ENCODE results near the gene CAPN9. TPM values are rescaled to one million over a fixed set of nuclear protein-coding genes. Genes with fewer than 3 reads are reported as not detected.

CAPN9 gene
- total RNA-seq, 1 donor from 2014 or later = 0.14 TPM

DNA sequence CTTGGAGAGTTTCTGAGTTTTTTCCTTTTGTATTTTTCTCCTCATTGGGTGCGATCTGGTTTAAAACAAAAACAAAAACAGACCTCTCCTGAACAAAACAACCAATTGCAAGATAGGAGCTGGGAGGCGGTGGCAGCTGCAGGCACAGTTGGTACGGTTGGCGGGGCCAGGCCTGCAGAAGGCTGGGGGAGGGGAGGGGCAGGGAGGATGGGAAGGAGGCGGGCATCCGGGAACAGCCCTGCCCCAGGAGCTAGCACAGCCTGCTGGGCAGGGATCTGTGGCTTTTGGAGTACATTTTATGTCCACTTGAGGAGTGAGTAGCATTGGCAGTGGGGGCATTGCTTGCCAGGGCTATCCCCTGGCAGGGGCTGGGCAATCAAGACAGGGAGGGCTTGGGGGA lies 5.2 kb downstream of the CAPN9 start:
- TF ChIP-seq, protein P1, sequence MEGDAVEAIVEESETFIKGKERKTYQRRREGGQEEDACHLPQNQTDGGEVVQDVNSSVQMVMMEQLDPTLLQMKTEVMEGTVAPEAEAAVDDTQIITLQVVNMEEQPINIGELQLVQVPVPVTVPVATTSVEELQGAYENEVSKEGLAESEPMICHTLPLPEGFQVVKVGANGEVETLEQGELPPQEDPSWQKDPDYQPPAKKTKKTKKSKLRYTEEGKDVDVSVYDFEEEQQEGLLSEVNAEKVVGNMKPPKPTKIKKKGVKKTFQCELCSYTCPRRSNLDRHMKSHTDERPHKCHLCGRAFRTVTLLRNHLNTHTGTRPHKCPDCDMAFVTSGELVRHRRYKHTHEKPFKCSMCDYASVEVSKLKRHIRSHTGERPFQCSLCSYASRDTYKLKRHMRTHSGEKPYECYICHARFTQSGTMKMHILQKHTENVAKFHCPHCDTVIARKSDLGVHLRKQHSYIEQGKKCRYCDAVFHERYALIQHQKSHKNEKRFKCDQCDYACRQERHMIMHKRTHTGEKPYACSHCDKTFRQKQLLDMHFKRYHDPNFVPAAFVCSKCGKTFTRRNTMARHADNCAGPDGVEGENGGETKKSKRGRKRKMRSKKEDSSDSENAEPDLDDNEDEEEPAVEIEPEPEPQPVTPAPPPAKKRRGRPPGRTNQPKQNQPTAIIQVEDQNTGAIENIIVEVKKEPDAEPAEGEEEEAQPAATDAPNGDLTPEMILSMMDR (IDR thresholded peaks at IDR 0.05; ENCODE audit: borderline replicate concordance) = no peak
- intact Hi-C loops (cut with micrococcal nuclease) = no loop called here
- Histone ChIP-seq H3K4me3 (no peak overlapping the region), H3K9me3 (replicated peaks) (no peaks in the 10 kb centered on the region), H3K36me3 (no peaks in the 10 kb centered on the region), H3K27ac (replicated peaks) (peak overlapping the region; percentile 72), H3K27me3 (ENCODE audit: low read depth) (no peaks in the 10 kb centered on the region), H3K4me1 (peaks cover 34% of the 10 kb centered on the region)
- no peak for DNase-seq

DNA sequence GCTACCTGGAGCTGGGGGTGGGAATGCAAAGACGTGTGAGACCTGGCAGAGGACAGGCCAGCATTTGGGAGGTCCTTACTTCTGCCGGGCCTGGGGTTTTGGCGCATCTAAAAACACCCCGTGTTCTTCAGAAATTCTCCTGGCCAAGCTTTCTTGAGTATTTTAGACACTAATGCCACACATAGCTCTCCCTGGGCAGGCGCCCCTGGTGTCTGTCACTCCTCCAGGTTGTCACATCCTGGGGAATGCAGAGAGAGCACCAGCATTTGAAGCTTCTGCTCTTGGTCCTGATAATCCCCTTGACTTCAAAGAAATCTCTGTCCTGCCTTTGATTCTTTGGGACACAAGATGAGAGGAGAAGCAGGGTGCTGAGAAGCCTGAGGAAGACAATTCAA lies 6.0 kb downstream of the CAPN9 start:
- no peaks in the 10 kb centered on the region for H3K9me3 ChIP-seq (replicated peaks)
- no peak for DNase-seq
- TF ChIP-seq, protein P1 (IDR thresholded peaks at IDR 0.05; ENCODE audit: borderline replicate concordance) = no peak
- peaks cover 31% of the 10 kb centered on the region for H3K4me1 ChIP-seq
- intact Hi-C loops (cut with micrococcal nuclease) = no loop called here
- H3K27me3 ChIP-seq (ENCODE audit: low read depth) = no peaks in the 10 kb centered on the region
- H3K4me3 ChIP-seq = peak overlapping the region; percentile 43
- peak overlapping the region; percentile 72 for H3K27ac ChIP-seq (replicated peaks)
- H3K36me3 ChIP-seq = no peaks in the 10 kb centered on the region

DNA sequence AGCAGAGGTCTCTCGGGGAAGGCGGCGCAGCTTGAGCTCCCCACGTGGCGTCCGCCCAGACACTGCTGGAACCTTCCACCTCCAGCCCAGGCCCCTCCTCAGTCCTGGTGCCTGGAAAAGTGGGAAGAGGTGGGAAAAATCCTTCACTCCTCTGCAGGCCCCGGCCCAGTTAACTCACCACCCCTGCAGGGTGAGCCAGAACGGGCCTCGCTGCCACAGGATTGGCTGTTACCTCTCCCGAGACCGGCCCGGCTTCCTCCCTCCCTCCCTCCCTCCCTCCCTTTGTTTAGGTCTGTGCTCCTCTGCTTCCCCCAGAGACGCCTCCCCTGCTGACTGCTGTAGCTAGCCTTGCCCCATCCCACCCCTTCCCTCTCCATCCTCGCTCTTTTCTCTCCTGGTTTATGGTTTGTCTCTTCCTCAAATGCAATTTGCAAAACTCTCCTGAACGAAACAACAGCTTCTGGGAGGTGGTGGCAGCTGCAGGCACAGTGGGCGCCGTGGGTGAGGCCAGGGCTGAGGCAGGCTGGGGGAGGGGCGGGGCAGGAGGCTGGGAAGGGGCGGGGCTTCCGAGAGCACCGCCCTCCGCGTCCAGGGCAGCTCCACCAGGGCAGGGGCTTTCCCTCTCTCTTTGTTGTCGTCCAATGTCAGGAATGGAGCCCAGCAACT lies 6.5 kb downstream of the CAPN9 start:
- TF ChIP-seq, protein P1 (IDR thresholded peaks at IDR 0.05; ENCODE audit: borderline replicate concordance) = no peak
- Histone ChIP-seq H3K9me3 (replicated peaks) (no peaks in the 10 kb centered on the region), H3K27ac (replicated peaks) (peak overlapping the region; percentile 72), H3K27me3 (ENCODE audit: low read depth) (no peaks in the 10 kb centered on the region), H3K4me3 (peak overlapping the region; percentile 43), H3K36me3 (no peaks in the 10 kb centered on the region), H3K4me1 (peaks cover 30% of the 10 kb centered on the region)
- peak; percentile 41 for DNase-seq
- intact Hi-C loops (cut with micrococcal nuclease) = no loop called here

DNA sequence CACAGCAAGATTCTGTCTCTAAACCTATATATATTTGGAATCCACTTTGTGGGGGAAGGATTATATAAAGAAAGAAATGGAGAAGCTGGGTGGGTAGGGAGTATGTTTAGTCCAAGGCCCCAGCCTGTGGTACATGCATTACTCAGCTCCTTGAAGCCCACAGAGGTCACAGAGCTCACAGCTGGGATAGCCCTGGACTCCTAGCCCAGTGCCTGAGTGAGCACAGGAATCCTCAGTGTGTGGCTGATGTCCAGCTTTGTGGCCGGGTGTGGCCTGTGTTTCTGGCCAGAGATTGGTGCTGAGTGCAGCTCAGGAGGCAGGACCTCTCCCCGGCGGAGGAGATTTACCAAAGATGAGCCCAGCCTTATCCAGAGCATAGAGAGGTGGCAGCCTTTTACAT lies 7.6 kb downstream of the CAPN9 start:
- TF ChIP-seq, protein P1 (IDR thresholded peaks at IDR 0.05; ENCODE audit: borderline replicate concordance) = no peak
- intact Hi-C loops (cut with micrococcal nuclease) = no loop called here
- Histone ChIP-seq H3K27ac (replicated peaks) (peak overlapping the region; percentile 72), H3K9me3 (replicated peaks) (no peaks in the 10 kb centered on the region), H3K4me3 (no peak overlapping the region), H3K36me3 (no peaks in the 10 kb centered on the region), H3K4me1 (peaks cover 30% of the 10 kb centered on the region), H3K27me3 (ENCODE audit: low read depth) (no peaks in the 10 kb centered on the region)
- peak; percentile 57 for DNase-seq

DNA sequence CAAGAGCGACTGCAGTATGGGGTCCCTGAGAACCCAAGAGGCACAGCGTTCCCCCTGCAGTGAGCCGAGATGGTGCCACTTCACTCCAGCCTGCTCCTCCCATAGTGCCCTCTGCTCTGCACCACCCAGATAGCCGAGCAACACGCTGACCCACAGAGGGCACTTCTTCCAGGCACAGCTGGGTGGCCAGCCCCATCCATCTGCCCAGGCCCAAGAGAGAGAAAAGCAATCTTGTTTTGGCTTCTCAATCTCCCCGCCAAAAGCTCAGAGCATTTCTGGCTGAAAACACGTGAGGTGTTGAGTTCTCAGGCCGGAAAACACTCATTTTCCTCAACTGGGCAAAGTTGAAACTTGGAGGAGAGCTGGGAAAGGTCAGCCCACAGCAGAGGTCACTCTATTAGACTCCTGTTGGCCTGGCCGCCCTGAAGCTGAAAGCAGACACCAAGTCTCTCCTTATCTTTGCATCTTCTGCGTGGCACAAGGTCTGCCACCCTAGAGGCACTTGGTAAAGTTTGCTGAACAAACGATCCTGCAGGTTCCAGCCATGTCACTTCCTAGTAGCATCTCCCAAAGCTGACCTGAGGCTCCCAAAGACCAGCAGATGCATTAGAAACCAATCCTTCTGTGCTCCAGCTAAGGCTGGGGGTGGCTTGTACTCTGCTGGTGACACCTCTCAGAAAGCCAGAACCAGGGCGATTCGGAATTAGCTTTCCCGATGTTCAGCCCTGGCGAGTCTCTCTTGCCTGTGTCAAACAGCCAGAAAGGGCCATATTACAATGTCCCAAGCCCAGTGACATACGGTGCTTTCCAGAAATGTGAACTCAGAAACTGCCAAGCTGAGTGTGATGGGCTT lies 10.9 kb downstream of the CAPN9 start:
- H3K27me3 ChIP-seq (ENCODE audit: low read depth) = no peaks in the 10 kb centered on the region
- no peaks in the 10 kb centered on the region for H3K36me3 ChIP-seq
- no peak for DNase-seq
- no peak overlapping the region for H3K4me3 ChIP-seq
- no peaks in the 10 kb centered on the region for H3K9me3 ChIP-seq (replicated peaks)
- H3K4me1 ChIP-seq = peaks cover 34% of the 10 kb centered on the region
- TF ChIP-seq, protein P1 (IDR thresholded peaks at IDR 0.05; ENCODE audit: borderline replicate concordance) = no peak
- intact Hi-C loops (cut with micrococcal nuclease) = no loop called here
- no peak overlapping the region for H3K27ac ChIP-seq (replicated peaks)
